Neural cell (in vitro differentiated cells): Measurements from ENCODE around the gene ZNF568. TPM values are rescaled to one million over a fixed set of nuclear protein-coding genes. Genes with fewer than 3 reads are reported as not detected.

Source experiments
- H2AFZ ChIP-seq: fragments of 200-600, 300-800 bp; sonication (generic), shearing (Covaris generic); 2 replicates; pipeline ENCODE4 v1.6.0; 2014; ENCODE audit warnings: low read depth, mild to moderate bottlenecking, antibody characterized with exemption, low read length, moderate library complexity
- H3F3A ChIP-seq: fragments of 200-600 bp; shearing (Covaris generic); 2 replicates; pipeline ENCODE4 v1.6.1; 2016; ENCODE audit warnings: mild to moderate bottlenecking, moderate library complexity, mixed read lengths, antibody characterized with exemption, low read length; ENCODE audit not compliant: insufficient read depth, poor library complexity, severe bottlenecking
- H3K27ac ChIP-seq: fragments of 200-600, 300-800 bp; sonication (generic), shearing (Covaris generic); 2 replicates; pipeline ENCODE4 v1.5.1; 2014; ENCODE audit warnings: mild to moderate bottlenecking, low read length, moderate library complexity
- H3K27me3 ChIP-seq: fragments of 300-800, 200-600 bp; sonication (generic), shearing (Covaris generic); 2 replicates; pipeline ENCODE4 v1.6.0; 2014; ENCODE audit warnings: mild to moderate bottlenecking, low read depth, low read length, moderate library complexity; ENCODE audit not compliant: insufficient read depth
- H3K36me3 ChIP-seq: fragments of 300-800, 200-600 bp; sonication (generic), shearing (Covaris generic); 2 replicates; pipeline ENCODE4 v1.5.1; 2014; ENCODE audit warnings: mild to moderate bottlenecking, antibody characterized with exemption, low read length, moderate library complexity; ENCODE audit not compliant: insufficient read depth
- H3K4me2 ChIP-seq: fragments of 300-800, 200-600 bp; sonication (generic), shearing (Covaris generic); 2 replicates; pipeline ENCODE4 v1.6.0; 2014; ENCODE audit warnings: mild to moderate bottlenecking, low read length
- H3K4me3 ChIP-seq: fragments of 300-800, 200-600 bp; sonication (generic), shearing (Covaris generic); 2 replicates; pipeline ENCODE4 v1.5.1; 2014; ENCODE audit warnings: mild to moderate bottlenecking, low read length, moderate library complexity
- H3K79me2 ChIP-seq: fragments of 200-600 bp; shearing (Covaris generic); replicated peaks from 2 replicates; pipeline ENCODE4 v1.6.0; 2014; ENCODE audit warnings: mild to moderate bottlenecking, low read length, moderate library complexity; ENCODE audit not compliant: insufficient read depth
- H3K9ac ChIP-seq: fragments of 300-800, 200-600 bp; sonication (generic), shearing (Covaris generic); 2 replicates; pipeline ENCODE4 v1.6.1; 2016; ENCODE audit warnings: mild to moderate bottlenecking, low read length, mixed read lengths
- H3K9me2 ChIP-seq: fragments of 200-600 bp; shearing (Covaris generic); 2 replicates; pipeline ENCODE4 v1.6.1; 2016; ENCODE audit warnings: mild to moderate bottlenecking, low read length, mixed read lengths; ENCODE audit not compliant: insufficient read depth
- H3K9me3 ChIP-seq: fragments of 200-600, 300-800 bp; sonication (generic), shearing (Covaris generic); 2 replicates; pipeline ENCODE4 v1.6.1; 2016; ENCODE audit warnings: mild to moderate bottlenecking, mixed run types, low read length, moderate library complexity, mixed read lengths
- H4K20me1 ChIP-seq: fragments of 200-600 bp; shearing (Covaris generic); 2 replicates; pipeline ENCODE4 v1.6.1; 2016; ENCODE audit warnings: mild to moderate bottlenecking, mixed run types; ENCODE audit not compliant: insufficient read depth
- EP300 ChIP-seq: fragments of 450-650 bp; conservative IDR thresholded peaks from 2 replicates; pipeline ENCODE4 v1.6.1; 2014; ENCODE audit warnings: antibody characterized with exemption, mild to moderate bottlenecking, moderate library complexity; ENCODE audit not compliant: poor library complexity, severe bottlenecking
- EZH2 ChIP-seq: fragments of 200-600, 300-800 bp; shearing (Covaris generic), sonication (generic); IDR thresholded peaks from 2 replicates; pipeline ENCODE4 v1.6.1; 2014; ENCODE audit warnings: antibody characterized with exemption, low read length, borderline replicate concordance, mild to moderate bottlenecking; ENCODE audit not compliant: insufficient read depth, poor library complexity, severe bottlenecking
- MXI1 ChIP-seq: fragments of 450-650 bp; conservative IDR thresholded peaks from 2 replicates; pipeline ENCODE4 v1.6.1; 2014; ENCODE audit warnings: antibody characterized with exemption, mild to moderate bottlenecking; ENCODE audit not compliant: poor library complexity, severe bottlenecking
- POLR2AphosphoS5 ChIP-seq: IDR thresholded peaks from 2 replicates; pipeline ENCODE4 v1.6.1; 2012
- RAD21 ChIP-seq: fragments of 450-650 bp; conservative IDR thresholded peaks from 2 replicates; pipeline ENCODE4 v1.6.1; 2014; ENCODE audit warnings: antibody characterized with exemption, mild to moderate bottlenecking, moderate library complexity
- SMC3 ChIP-seq: fragments of 450-650 bp; conservative IDR thresholded peaks from 2 replicates; pipeline ENCODE4 v1.6.1; 2014; ENCODE audit warnings: antibody characterized with exemption, mild to moderate bottlenecking, moderate library complexity; ENCODE audit not compliant: poor library complexity
- TAF1 ChIP-seq: IDR thresholded peaks from 2 replicates; pipeline ENCODE4 v1.6.1; 2012; ENCODE audit warnings: low read depth
- polyA minus RNA-seq: library from RNA; depleted of rRNA, polyadenylated mRNA; stranded (reverse); fragments of >200 nt; gene quantifications from 2 replicates; pipeline ENCODE4 v1.2.3, GENCODE V29; 2014
- polyA plus RNA-seq: library from polyadenylated mRNA; depleted of rRNA; stranded (reverse); fragments of >200 nt; gene quantifications from 2 replicates; pipeline ENCODE4 v1.2.3, GENCODE V29; 2014
- TF ChIP-seq, protein P1 (sequence below): fragments of 450-650 bp; IDR thresholded peaks from 2 replicates; pipeline ENCODE4 v1.5.1; 2014; ENCODE audit warnings: antibody characterized with exemption, mild to moderate bottlenecking, moderate library complexity; ENCODE audit not compliant: poor library complexity, severe bottlenecking
- TF ChIP-seq, protein P2 (sequence below): IDR thresholded peaks from 2 replicates; pipeline ENCODE4 v1.6.1; 2012; ENCODE audit warnings: borderline replicate concordance

Gene ZNF568
- polyA plus RNA-seq (19.2 and 25.1 TPM in 2 replicates), polyA minus RNA-seq (37.3 and 37.7 TPM in 2 replicates)

DNA sequence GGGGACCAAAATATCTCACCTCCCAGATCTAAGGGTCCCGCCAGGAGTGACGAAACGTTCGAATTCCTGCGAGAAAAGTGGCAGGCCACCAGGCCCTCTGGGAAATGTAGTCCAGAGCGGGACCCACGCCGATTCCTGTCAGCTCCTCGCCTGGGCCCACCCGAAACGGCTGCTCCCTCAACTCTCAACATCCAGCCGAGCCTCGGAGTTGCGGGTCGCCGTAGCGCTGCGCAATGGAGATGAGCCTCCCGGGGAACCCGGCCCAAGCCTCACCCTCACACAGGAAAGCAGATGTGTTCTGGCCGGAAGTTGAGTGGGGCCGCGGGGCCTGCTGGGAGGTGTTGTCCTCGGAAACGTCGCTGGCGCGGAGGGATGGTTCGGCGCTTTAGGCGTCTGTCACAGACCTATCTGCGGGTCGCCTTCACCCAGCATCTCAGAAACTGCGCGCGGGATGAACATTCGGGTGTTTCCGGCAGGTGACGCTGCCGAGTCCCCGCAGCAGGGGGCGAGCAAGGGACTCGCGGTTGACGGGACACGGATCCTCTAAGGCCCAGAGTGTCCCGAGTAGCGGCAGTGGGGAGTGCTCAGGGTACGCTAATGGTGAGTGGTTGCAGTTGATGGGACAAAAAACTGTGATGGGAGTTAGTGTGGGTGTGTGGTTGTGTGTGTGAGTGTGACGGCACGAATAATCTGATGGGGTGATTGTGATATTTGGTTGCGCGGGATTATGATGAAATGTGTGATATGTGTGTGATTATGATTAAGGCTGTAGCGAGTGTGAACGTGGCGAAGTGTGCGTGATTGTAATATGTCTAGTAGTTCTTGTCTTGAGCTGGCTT is at the start of gene ZNF568, which contains the start of gene ZNF829:
Gene ZNF568, plus strand, starts transcription at position 341 of the 839 bp plus-strand sequence. CDS start 6,439 bp downstream, outside the sequence.
Gene ZNF829, minus strand, starts transcription at position 300 of the 839 bp plus-strand sequence. CDS start 1,124 bp downstream, outside the sequence.
- H3K4me2 ChIP-seq: peak within 1 kb of the TSS; percentile 38

DNA sequence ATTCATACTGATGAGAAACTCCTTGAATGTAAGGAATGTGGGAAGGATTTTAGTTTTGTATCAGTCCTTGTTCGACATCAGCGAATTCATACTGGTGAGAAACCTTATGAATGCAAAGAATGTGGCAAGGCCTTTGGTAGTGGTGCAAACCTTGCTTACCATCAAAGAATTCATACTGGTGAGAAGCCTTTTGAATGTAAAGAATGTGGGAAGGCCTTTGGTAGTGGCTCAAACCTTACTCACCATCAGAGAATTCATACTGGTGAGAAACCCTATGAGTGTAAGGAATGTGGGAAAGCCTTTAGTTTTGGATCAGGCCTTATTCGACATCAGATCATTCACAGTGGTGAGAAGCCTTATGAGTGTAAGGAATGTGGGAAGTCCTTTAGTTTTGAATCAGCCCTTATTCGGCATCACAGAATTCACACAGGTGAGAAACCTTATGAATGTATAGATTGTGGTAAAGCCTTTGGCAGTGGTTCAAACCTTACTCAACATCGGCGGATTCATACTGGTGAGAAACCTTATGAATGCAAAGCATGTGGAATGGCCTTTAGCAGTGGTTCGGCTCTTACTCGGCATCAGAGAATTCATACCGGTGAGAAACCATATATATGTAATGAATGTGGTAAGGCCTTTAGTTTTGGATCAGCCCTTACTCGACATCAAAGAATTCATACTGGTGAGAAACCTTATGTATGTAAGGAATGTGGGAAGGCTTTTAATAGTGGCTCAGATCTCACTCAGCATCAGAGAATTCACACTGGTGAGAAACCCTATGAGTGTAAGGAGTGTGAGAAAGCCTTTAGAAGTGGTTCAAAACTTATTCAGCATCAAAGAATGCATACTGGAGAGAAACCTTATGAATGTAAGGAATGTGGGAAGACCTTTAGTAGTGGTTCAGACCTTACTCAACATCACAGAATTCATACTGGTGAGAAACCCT is 38.9 kb upstream of the ZNF568 start:
- Histone ChIP-seq H3K36me3 (peaks cover 50% of the 10 kb centered on the region), H3K4me3 (no peak overlapping the region), H2AFZ (no peak overlapping the region), H3F3A (no peaks in the 10 kb centered on the region), H3K79me2 (peaks cover 4% of the 10 kb centered on the region), H3K27ac (no peak overlapping the region), H3K9me3 (peaks cover 52% of the 10 kb centered on the region), H3K9ac (no peak overlapping the region), H3K27me3 (no peaks in the 10 kb centered on the region), H3K4me2 (no peak overlapping the region), H3K9me2 (no peaks in the 10 kb centered on the region), H4K20me1 (no peaks in the 10 kb centered on the region)
- TF ChIP-seq POLR2AphosphoS5 (no peak), RAD21 (no peak), TAF1 (no peak), MXI1 (no peak), EP300 (no peak), SMC3 (no peak), EZH2 (no peak)
- TF ChIP-seq, protein P1, sequence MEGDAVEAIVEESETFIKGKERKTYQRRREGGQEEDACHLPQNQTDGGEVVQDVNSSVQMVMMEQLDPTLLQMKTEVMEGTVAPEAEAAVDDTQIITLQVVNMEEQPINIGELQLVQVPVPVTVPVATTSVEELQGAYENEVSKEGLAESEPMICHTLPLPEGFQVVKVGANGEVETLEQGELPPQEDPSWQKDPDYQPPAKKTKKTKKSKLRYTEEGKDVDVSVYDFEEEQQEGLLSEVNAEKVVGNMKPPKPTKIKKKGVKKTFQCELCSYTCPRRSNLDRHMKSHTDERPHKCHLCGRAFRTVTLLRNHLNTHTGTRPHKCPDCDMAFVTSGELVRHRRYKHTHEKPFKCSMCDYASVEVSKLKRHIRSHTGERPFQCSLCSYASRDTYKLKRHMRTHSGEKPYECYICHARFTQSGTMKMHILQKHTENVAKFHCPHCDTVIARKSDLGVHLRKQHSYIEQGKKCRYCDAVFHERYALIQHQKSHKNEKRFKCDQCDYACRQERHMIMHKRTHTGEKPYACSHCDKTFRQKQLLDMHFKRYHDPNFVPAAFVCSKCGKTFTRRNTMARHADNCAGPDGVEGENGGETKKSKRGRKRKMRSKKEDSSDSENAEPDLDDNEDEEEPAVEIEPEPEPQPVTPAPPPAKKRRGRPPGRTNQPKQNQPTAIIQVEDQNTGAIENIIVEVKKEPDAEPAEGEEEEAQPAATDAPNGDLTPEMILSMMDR: no peak

More for the DNA sequence above, at the start of gene ZNF568, which contains the start of gene ZNF829:
- H3K4me3 ChIP-seq: peak within 1 kb of the TSS; percentile 69
- H3K9ac ChIP-seq: peak within 1 kb of the TSS; percentile 66
- H2AFZ ChIP-seq: peak within 1 kb of the TSS; percentile 54
- H3K27me3 ChIP-seq: no peaks in the 10 kb centered on the region
- no peaks in the 10 kb centered on the region for H4K20me1 ChIP-seq
- no peaks in the 10 kb centered on the region for H3K9me3 ChIP-seq
- no peaks in the 10 kb centered on the region for H3K79me2 ChIP-seq
- no peaks in the 10 kb centered on the region for H3K9me2 ChIP-seq
- peak within 1 kb of the TSS; percentile 69 for H3K27ac ChIP-seq
- H3F3A ChIP-seq: no peaks in the 10 kb centered on the region
- TF ChIP-seq EP300 (peak; percentile 48), RAD21 (peak; percentile 58), SMC3 (peak; percentile 70), MXI1 (peak; percentile 81), TAF1 (no peak), EZH2 (no peak), POLR2AphosphoS5 (peak; percentile 56)
- TF ChIP-seq, protein P1: peak; percentile 86
- TF ChIP-seq, protein P2, sequence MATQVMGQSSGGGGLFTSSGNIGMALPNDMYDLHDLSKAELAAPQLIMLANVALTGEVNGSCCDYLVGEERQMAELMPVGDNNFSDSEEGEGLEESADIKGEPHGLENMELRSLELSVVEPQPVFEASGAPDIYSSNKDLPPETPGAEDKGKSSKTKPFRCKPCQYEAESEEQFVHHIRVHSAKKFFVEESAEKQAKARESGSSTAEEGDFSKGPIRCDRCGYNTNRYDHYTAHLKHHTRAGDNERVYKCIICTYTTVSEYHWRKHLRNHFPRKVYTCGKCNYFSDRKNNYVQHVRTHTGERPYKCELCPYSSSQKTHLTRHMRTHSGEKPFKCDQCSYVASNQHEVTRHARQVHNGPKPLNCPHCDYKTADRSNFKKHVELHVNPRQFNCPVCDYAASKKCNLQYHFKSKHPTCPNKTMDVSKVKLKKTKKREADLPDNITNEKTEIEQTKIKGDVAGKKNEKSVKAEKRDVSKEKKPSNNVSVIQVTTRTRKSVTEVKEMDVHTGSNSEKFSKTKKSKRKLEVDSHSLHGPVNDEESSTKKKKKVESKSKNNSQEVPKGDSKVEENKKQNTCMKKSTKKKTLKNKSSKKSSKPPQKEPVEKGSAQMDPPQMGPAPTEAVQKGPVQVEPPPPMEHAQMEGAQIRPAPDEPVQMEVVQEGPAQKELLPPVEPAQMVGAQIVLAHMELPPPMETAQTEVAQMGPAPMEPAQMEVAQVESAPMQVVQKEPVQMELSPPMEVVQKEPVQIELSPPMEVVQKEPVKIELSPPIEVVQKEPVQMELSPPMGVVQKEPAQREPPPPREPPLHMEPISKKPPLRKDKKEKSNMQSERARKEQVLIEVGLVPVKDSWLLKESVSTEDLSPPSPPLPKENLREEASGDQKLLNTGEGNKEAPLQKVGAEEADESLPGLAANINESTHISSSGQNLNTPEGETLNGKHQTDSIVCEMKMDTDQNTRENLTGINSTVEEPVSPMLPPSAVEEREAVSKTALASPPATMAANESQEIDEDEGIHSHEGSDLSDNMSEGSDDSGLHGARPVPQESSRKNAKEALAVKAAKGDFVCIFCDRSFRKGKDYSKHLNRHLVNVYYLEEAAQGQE: peak; percentile 31
- H3K36me3 ChIP-seq: peaks cover 11% of the 10 kb centered on the region
